IPS-11a (cell line): ENCODE measurements around the gene SH3GLB2.
"Not testable (repeated sequence)": the region's sequence is repeated elsewhere in the genome, so short reads cannot be mapped to it uniquely, and the experiment has no call there.

Experiments used
- H3K4me3 ChIP-seq: one replicate; pipeline ENCODE4 v1.5.1; 2013; ENCODE audit warnings: low read depth, low read length, control low read depth

Gene SH3GLB2

DNA sequence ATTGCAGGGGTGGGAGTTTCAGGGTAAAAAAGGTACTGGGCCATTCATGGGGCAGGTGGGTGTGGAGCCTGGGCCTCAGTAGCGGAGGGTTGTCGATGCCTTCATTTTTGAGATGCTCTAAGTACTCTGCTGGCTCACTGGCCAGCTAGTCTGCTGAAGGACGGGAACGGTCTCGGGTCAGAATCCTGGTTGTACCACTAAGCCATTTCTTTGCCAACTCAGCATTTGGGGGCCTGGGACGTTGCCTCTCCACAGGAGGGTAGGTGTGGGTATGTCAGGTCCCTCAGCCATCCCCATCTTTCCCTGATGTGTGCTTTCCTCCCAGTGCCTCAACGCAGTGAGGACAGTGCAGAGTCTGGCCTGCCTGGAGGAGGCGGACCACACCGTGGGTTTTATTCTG is 25.1 kb downstream of the SH3GLB2 start:
- no peak overlapping the region for H3K4me3 ChIP-seq

DNA sequence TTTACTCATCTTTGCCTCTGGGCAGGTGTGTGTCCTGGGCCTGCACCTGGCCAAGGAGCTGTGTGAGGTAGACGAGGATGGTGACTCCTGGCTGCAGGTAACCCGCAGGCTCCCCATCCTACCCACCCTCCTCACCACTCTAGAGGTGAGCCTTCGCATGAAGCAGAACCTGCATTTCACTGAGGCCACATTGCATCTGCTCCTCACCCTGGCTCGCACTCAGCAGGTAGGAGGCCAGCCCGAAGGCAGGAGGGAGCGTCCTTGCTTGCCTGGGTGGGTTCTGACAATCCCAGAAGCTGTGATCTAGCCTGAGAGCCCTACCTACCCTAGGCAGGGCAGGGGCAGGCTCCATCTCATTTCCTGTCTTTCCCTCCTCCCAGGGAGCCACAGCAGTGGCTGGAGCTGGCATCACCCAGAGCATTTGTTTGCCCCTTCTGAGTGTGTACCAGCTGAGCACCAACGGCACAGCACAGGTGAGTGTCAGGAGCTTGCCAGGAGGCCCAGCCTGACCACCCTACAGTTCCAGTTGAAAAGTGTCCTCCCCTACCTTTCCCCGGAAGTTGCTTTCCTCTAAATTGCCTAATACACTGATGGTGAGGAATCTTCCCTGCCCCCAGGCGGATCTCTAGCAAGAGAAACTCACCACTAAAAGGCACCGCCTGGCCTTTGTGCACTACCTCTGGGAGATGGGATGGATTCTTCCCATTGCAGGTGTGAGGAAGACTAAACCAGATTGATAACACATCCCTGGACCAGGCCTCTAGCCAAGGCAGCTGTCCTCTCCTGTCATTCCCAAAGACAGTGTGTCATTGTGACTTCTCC is 26.4 kb downstream of the SH3GLB2 start:
- H3K4me3 ChIP-seq = no peak overlapping the region

DNA sequence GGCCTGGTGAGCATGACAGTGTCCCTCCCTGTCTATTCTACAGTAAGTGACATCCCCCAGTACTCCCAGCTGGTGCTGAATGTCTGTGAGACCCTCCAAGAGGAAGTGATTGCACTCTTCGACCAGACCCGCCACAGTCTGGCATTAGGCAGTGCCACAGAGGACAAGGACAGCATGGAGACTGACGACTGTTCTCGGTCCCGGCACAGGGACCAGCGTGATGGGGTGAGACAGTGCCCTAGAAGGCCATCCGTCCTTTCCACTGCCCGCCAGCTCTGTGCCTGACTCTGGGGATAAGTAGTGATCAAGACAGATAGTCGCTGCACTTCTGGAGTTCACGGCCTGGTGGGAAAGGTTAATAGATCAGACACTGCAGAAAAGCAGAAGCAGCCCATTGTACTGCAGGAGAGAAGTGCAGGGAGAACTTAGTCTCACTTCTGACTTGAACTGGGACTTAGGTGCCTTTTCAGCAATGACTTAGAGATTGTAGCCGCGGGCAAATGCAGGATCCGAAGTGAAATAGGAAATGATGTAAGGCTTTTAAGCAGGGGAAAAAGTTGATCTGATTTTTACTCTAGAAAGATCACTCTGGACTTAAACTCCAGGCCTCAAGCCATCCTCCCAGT is 28.4 kb downstream of the SH3GLB2 start:
- H3K4me3 ChIP-seq = no peak overlapping the region

DNA sequence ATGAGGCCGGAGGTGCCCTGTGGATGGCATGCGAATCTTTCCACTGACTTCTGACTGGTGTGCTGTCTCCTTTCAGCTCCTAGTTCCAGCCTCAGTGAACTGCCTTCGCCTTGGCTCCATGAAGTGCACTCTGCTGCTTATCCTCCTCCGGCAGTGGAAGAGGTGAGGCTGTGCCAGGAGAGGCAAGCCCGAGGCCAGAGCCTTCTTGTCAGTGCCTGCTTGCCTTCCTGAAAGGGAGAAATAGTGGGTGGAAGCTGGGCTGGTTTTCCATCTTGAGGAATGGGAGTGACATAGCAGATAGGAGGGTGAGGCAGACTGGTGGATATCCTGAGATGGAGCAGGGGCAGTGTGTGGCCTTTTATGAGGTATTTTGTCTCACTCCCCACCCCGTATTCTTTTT is 29.7 kb downstream of the SH3GLB2 start:
- H3K4me3 ChIP-seq = no peak overlapping the region

DNA sequence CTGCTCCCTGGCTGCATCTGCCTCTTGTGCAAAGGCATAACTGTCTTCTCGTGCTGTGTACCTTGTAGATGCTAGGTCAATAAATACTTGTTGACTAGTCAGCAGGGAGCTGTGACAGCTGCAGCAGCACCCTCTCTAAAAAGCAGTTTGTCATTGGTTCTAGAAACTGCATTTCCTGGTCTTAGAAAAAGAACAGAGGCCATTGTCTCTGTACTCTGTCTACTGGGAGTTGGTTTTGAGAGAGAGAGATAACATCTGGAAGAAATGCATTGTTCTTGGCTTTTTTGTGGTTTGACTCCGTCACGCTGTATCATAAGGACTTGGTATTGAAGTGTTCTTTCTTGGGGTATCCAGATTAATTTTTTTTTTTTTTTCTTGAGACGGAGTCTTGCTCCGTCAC is 32.3 kb downstream of the SH3GLB2 start:
- no peak overlapping the region for H3K4me3 ChIP-seq

DNA sequence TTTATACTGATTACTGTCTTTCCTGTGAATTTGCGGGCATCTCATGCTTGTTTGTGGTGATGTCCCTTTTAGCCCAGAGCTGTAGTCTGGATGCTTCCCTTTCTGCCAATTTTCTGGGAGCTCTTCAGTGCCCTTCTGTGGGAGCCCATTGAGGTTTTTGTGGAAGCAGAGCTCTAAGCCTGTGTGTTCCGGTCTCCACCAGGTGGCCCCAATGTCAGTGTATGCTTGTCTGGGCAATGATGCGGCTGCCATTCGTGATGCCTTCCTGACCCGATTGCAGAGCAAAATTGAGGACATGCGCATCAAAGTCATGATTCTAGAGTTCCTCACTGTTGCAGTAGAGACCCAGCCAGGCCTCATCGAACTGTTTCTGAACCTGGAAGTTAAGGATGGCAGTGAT is 35.1 kb downstream of the SH3GLB2 start:
- H3K4me3 ChIP-seq = no peak overlapping the region

DNA sequence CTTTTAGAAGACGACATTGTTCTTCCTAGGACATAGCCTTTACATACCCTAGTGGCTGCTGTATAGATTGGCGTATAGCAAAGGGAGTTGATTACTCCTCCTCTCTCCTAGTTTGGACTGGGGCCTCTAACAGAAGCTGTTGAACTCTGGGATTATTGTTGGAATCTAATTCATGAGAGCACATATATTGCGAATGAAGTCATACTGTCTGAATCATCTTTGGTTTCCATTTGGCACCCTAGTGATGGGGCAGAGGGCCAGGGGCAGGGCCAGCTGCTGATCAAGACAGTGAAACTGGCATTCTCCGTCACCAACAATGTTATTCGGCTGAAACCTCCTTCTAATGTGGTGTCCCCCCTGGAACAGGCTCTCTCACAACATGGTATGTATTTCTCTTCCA is 40.3 kb downstream of the SH3GLB2 start:
- H3K4me3 ChIP-seq = no peak overlapping the region

DNA sequence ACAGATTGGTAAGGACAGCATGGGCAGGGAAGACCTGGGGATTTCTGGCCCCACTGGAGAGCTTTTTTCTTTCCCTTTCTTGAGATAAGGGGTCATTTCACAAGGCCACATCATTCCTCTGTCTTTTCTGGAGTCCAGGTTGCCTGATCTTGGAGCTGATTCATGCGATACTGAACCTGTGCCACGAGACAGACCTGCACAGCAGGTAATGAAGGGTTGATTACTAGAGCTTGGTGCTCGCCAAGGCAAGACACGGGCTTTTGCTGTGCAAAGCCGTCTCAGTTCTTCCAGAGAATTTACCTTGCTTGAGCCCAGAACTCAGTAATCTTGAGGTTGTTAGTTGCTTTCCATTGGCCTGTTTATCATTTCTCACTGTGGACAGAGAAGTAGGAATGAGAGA is 41.5 kb downstream of the SH3GLB2 start:
- no peak overlapping the region for H3K4me3 ChIP-seq

DNA sequence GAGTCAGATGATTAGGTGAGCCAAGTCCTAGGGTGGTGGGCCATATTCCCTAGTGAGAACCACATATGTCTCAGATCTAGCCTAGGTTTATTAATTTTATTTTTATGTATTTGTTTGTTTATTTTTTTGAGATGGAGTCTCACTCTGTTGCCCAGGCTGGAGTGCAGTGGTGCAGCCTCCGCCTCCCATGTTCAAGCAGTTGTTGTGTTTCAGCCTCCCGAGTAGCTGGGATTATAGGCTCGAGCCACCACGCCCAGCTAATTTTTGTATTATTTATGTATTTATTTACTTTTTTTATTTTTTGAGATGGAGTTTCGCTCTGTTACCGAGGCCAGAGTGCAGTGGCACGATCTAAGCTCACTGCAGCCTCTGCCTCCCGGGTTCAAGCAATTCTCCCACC is 44.6 kb downstream of the SH3GLB2 start:
- H3K4me3 ChIP-seq = no peak overlapping the region

DNA sequence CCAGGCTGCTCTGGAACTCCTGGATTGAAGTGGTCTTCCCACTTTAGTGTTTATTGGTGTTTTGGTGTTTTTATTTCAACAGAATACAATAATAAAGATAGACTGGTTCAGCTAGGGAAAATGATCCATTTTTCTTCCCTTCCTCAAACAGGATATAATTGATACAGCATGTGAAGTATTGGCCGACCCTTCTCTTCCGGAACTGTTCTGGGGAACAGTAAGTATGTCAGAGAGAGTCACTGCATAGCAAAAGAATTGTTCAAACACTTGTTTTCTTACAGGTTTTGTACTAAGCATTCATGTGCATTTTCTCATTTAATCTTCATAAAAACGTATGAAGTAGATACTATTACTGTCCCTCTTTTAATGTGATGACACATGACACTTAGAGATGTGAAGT is 49.0 kb downstream of the SH3GLB2 start:
- H3K4me3 ChIP-seq = no peak overlapping the region

DNA sequence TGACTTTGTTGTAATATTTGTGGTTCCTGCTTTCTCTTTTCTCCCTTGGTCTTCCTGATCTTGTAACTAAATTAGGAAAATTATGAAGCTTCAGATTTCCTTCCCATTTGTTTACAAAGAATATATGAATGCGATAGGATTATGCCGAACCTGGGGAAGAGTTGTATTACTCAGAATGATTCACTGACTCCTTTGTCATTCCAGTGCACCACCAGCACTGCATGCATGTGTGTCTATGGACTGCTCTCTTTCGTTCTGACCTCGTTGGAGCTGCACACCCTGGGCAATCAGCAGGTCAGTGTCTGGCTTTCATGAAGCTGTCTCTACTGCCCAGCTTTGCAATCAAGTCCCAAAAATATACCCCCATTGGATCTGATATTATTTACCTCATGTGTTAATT is 55.2 kb downstream of the SH3GLB2 start:
- H3K4me3 ChIP-seq = no peak overlapping the region

DNA sequence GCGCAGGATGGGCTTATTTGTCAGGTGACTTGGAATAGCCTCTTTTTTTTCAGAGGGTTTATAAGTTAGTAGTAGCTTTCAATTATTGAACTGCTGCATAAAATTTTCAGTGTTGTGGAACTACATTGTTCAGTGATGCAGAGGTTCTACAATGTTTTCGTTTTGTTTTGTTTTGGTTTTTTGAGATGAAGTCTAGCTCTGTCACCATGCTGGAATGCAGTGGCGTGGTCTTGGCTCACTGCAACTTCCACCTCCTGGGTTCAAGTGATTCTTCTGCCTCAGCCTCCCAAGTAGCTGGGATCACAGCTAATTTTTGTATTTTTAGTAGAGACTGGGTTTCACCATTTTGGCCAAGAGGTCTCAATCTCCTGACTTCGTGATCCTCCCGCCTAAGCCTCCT is 58.6 kb downstream of the SH3GLB2 start:
- H3K4me3 ChIP-seq = no peak overlapping the region

DNA sequence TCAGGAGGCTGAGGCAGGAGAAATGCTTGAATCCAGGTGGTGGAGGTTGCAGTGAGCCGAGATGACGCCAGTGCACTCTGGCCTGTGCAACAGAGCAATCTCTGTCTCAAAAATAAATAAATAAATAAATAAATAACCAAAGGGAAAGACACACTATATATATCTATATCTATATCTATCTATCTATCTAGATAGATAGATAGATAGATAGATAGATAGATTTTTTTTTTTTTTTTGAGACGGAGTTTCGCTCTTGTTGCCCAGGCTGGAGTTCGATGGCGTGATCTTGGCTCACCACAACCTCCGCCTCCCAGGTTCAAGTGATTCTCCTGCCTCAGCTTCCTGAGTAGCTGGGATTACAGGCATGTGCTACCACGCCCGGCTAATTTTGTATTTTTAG is 66.7 kb downstream of the SH3GLB2 start:
- not testable (repeated sequence) for H3K4me3 ChIP-seq
